Glutamatergic neuron (in vitro differentiated cells): ENCODE measurements around the gene ADK. TPM values are rescaled to one million over a fixed set of nuclear protein-coding genes. Genes with fewer than 3 reads are reported as not detected.

Experiments used
- DNase-seq: peaks from one replicate; pipeline ENCODE4 v3.0.0; 2022
- H3K27ac Mint-ChIP-seq: one replicate; pipeline ENCODE4 v1.8.0; 2020; ENCODE audit warnings: mild to moderate bottlenecking, mixed read lengths, inconsistent platforms; ENCODE audit not compliant: unreplicated experiment
- H3K27me3 Mint-ChIP-seq: one replicate; pipeline ENCODE4 v1.8.0; 2020; ENCODE audit warnings: mild to moderate bottlenecking, moderate library complexity, mixed read lengths, inconsistent platforms; ENCODE audit not compliant: unreplicated experiment
- H3K36me3 Mint-ChIP-seq: one replicate; pipeline ENCODE4 v1.8.0; 2020; ENCODE audit warnings: mild to moderate bottlenecking, mixed read lengths, inconsistent platforms; ENCODE audit not compliant: unreplicated experiment
- H3K4me1 Mint-ChIP-seq: one replicate; pipeline ENCODE4 v1.8.0; 2020; ENCODE audit warnings: mild to moderate bottlenecking, low read depth, mixed read lengths, inconsistent platforms; ENCODE audit not compliant: unreplicated experiment
- H3K4me3 Mint-ChIP-seq: one replicate; pipeline ENCODE4 v1.8.0; 2020; ENCODE audit warnings: mild to moderate bottlenecking, mixed read lengths, inconsistent platforms; ENCODE audit not compliant: unreplicated experiment
- H3K9me3 Mint-ChIP-seq: one replicate; pipeline ENCODE4 v1.8.0; 2020; ENCODE audit warnings: mild to moderate bottlenecking, moderate library complexity, mixed read lengths, inconsistent platforms; ENCODE audit not compliant: unreplicated experiment
- total RNA-seq: library from RNA; stranded (reverse); fragmentation: NEBNext Ultra II Directional; extraction: Animal tissue kit (Norgen Biotek cat#: 25700); gene quantifications from one replicate; pipeline ENCODE4 v1.2.1, GENCODE V29; 2021; ENCODE audit not compliant: unreplicated experiment
- TF ChIP-seq, protein P1 (sequence below): fragments of 200-600 bp; sonication (generic); IDR thresholded peaks from one replicate; pipeline ENCODE4 v1.5.0; 2021; ENCODE audit not compliant: partially characterized antibody, unreplicated experiment

The ADK gene
- total RNA-seq, 1 donor from 2014 or later: 16.4 TPM

GRCh38 chr10:74391786-74392185 lies 240.8 kb downstream of the ADK start:
- Mint-ChIP-seq H3K36me3 (no peaks in the 10 kb centered on the region), H3K27ac (no peak overlapping the region), H3K4me1 (no peaks in the 10 kb centered on the region), H3K27me3 (no peaks in the 10 kb centered on the region), H3K4me3 (no peak overlapping the region), H3K9me3 (no peaks in the 10 kb centered on the region)
- TF ChIP-seq, protein P1, sequence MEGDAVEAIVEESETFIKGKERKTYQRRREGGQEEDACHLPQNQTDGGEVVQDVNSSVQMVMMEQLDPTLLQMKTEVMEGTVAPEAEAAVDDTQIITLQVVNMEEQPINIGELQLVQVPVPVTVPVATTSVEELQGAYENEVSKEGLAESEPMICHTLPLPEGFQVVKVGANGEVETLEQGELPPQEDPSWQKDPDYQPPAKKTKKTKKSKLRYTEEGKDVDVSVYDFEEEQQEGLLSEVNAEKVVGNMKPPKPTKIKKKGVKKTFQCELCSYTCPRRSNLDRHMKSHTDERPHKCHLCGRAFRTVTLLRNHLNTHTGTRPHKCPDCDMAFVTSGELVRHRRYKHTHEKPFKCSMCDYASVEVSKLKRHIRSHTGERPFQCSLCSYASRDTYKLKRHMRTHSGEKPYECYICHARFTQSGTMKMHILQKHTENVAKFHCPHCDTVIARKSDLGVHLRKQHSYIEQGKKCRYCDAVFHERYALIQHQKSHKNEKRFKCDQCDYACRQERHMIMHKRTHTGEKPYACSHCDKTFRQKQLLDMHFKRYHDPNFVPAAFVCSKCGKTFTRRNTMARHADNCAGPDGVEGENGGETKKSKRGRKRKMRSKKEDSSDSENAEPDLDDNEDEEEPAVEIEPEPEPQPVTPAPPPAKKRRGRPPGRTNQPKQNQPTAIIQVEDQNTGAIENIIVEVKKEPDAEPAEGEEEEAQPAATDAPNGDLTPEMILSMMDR: no peak
- no peak for DNase-seq

GRCh38 chr10:74394416-74394969 lies 243.5 kb downstream of the ADK start:
- Mint-ChIP-seq H3K27me3 (no peaks in the 10 kb centered on the region), H3K4me1 (no peaks in the 10 kb centered on the region), H3K9me3 (no peaks in the 10 kb centered on the region), H3K36me3 (no peaks in the 10 kb centered on the region), H3K4me3 (no peak overlapping the region), H3K27ac (no peak overlapping the region)
- DNase-seq: no peak
- TF ChIP-seq, protein P1: no peak

GRCh38 chr10:74400186-74400585 lies 249.2 kb downstream of the ADK start:
- no peaks in the 10 kb centered on the region for H3K4me1 Mint-ChIP-seq
- H3K36me3 Mint-ChIP-seq: peaks cover 13% of the 10 kb centered on the region
- TF ChIP-seq, protein P1: no peak
- DNase-seq: no peak
- H3K27me3 Mint-ChIP-seq: no peaks in the 10 kb centered on the region
- peaks cover 4% of the 10 kb centered on the region for H3K9me3 Mint-ChIP-seq
- no peak overlapping the region for H3K4me3 Mint-ChIP-seq
- H3K27ac Mint-ChIP-seq: no peak overlapping the region

DNA sequence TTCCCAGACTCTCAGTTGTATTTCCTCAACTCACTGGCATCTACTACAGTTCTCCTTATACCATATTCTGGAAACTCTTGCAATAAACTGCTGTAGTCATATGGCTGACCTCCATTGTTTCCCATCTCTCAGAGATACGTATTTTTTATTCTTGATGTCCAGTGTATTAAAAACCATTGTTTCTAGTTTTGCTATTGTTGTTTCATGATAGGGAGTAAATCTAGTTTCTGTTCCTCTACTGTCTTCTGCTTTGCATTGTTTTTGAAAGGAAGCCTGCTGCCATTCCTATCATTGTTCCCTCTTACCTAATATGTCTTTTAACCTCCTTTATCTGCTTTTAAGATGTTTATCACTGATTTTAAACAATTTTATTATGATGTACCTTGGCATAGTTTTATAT lies 255.0 kb downstream of the ADK start:
- H3K4me1 Mint-ChIP-seq: no peaks in the 10 kb centered on the region
- H3K36me3 Mint-ChIP-seq: peaks cover 13% of the 10 kb centered on the region
- no peaks in the 10 kb centered on the region for H3K27me3 Mint-ChIP-seq
- TF ChIP-seq, protein P1: no peak
- H3K9me3 Mint-ChIP-seq: peaks cover 4% of the 10 kb centered on the region
- no peak for DNase-seq
- no peak overlapping the region for H3K4me3 Mint-ChIP-seq
- H3K27ac Mint-ChIP-seq: no peak overlapping the region

GRCh38 chr10:74415146-74415839 lies 264.3 kb downstream of the ADK start:
- Mint-ChIP-seq H3K4me1 (peaks cover 35% of the 10 kb centered on the region), H3K27me3 (peaks cover 7% of the 10 kb centered on the region), H3K4me3 (no peak overlapping the region), H3K36me3 (peaks cover 15% of the 10 kb centered on the region), H3K27ac (no peak overlapping the region), H3K9me3 (peaks cover 13% of the 10 kb centered on the region)
- TF ChIP-seq, protein P1: no peak
- no peak for DNase-seq
